ENCODE data around the gene RERE.
"Not testable (repeated sequence)": the region's sequence is repeated elsewhere in the genome, so short reads cannot be mapped to it uniquely, and the experiment has no call there.

The RERE gene

DNA sequence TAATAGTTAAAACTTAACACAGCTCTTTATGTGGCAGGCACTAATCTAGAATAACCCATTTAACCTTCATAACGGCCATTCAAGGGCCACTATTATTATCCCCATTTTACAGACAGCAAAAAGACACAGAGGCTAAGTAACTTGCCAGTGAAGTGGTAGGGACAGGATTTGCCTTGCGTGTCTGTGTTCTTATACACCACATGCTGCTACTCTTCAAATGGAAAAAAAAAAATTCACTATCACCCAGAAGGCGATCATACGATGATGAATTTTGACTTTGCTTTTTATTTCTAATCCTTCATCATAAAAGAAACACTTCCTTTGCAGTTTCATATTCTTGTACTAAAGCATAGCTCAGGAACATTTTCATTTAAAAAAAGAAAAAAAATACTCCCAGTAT lies 65.5 kb downstream of the RERE start:
- DNase-seq, result no peak

- no peak for DNase-seq
Measured at GRCh38 chr1:8747879-8748825, 69.3 kb downstream of the RERE start.

- DNase-seq, result peak; percentile 52
Measured at GRCh38 chr1:8746554-8746953, 70.9 kb downstream of the RERE start.

DNA sequence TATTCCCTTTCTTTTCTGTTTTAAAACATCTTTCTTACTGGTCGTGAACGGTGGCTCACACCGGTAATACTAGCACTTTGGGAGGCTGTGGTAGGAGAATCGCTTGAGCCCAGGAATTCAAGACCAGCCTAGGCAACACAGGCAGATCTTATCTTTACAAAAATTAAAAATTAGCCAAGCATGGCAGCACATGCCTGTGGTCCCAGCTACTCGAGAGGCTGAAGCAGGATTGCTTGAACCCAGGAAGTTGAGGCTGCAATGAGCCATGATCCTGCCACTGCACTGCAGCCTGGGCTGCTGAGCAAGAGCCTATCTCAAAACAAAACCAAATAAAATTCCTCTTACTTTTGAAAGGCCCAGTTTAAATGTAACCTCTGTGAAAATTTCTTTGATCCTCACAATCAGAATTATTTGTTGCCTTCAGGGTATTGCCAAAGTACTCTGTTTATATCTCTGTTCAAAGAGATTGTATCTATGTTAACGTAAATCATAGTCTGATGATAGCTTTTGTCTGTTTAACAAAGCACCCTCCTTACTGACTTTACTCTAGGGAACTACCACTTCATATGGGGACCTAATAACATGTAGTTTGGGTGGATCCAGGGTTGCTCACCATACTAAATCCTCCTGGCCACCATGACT lies 71.6 kb downstream of the RERE start:
- no peak for DNase-seq

DNA sequence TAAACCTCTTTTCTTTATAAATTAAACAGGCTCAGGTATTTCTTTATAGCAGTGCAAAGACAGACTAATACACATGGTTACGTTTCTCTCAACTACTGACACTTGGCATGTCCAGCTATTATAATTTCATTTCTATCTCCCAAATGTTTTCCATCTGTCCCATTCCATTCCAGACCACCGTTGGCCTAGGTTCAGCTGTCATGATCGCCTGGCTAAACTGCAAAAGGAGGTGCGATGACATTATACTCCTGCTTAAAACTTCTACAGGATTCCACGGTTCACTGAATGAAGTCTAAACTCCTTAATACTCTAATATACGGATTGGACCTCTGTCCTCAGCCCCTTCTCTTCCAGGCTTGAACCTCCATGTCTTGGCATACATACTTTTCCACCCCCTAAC lies 72.1 kb downstream of the RERE start:
- DNase-seq, result no peak

DNA sequence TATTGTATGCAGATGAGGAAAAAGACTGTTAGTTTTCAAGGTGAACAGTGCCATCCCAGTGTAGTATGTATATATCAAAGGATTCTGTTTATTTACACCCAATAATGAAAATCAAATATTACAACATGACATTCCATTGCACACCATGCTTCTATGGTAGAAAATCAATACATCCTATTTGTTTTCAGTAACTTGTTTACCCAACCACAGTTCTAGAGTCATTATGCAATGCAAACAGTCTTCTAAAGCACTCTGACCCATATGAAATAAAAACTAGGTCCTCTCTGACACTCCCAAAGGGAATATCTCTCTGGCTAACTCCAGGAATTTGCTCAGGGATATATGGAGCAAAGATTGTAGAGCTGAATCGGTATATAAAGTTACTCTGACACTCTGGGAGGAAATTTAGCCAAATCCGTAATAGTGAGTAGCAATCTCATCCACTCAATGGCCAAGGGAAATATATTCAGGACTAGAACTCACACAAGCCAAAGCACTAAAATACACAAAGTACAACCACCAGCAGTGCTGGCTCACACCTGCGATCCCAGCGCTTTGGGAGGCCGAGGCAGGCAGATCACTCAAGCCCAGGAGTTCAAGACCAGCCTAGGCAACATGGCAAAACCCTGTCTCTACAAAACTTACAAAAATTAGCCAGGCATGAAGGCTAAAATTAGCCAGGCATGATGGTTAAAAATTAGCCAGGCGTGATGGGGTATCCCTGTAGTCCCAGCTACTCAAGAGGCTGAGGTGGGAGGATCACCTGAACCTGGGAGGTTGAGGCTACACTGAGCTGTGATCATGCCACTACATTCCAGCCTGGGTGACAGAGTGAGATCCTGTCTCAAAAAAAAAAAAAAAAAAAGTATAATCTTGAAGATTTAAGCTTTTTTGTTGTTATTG lies 75.2 kb downstream of the RERE start:
- DNase-seq, result no peak

DNA sequence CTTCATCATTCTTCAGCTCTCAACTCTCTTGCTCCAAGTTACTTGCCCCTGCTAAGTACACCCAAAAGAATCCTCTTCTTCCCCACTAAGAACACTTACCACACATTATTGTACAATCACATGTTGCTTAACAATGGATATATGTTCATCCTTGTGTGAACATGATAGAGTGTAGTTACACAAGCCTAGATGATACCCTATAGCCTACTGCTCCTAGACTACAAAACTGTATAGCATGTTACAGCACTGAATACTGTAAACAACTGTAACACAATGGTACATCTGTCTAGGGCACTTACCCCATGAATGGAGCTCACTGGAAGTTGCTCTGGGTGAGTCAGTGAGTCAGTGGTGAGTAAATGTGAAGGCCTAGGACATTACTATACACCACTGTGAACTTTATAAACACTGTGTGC lies 77.4 kb downstream of the RERE start:
- peak; percentile 67 for DNase-seq

- no peak for DNase-seq
Measured at GRCh38 chr1:8739377-8739776, 78.1 kb downstream of the RERE start.

DNA sequence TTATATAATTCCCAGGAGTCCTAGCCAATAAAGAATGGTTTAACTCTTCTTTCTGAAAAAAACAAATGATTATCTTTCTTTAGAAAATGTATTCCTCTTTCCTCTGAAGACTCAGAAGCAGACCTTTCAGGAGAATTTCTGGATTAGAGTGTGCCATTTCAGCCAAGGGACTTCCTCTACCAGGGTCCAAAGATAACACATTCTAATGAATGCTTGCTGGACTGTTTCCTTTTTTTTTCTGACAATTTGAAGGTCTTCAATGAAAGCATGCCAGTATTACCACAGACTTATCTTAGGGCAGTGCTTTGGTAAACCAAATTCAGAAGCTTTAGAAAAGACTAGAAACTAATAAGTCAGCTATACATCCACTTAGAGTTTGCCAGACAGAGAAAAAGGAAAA lies 80.5 kb downstream of the RERE start:
- no peak for DNase-seq

GRCh38 chr1:8733484-8733883 lies 84.0 kb downstream of the RERE start:
- DNase-seq, result no peak

DNA sequence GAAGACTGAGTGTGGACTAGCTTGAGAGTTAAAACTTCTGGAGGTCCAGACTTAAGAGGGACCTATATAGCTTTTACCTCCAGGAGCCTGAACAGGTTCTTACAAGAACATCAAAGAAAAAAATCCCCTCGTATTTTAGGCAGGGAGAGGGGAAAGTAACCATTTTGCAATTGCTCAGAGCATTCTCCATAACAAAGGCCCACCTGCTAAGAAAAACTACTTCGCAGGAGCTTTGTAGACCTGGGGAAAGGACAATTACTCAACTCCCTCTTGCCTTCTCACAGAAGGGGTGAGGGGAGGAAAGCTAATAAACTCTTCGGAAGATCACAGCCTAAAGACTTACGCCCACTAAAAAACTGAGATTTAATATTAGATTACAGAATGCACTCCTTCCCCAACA lies 86.3 kb downstream of the RERE start:
- DNase-seq, result no peak

GRCh38 chr1:8728464-8728863 lies 89.0 kb downstream of the RERE start:
- DNase-seq, result no peak

GRCh38 chr1:8727809-8728213 lies 89.6 kb downstream of the RERE start:
- DNase-seq, result no peak

DNA sequence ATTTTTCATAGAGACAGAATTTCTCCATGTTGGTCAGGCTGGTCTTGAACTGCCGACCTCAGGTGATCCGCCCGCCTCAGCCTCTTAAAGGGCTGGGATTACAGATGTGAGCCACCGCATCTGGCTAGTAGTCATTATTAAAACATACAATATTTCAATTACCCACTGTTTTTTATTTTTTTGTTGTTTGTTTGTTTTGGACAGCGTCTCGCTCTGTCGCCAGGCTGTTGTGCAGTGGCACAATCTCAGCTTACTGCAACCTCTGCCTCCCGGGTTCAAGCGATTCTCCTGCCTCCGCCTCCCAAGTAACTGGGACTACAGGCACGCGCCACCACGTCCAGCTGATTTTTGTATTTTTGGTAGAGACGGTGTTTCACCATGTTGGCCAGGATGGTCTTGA lies 90.1 kb downstream of the RERE start:
- not testable (repeated sequence) for DNase-seq

DNA sequence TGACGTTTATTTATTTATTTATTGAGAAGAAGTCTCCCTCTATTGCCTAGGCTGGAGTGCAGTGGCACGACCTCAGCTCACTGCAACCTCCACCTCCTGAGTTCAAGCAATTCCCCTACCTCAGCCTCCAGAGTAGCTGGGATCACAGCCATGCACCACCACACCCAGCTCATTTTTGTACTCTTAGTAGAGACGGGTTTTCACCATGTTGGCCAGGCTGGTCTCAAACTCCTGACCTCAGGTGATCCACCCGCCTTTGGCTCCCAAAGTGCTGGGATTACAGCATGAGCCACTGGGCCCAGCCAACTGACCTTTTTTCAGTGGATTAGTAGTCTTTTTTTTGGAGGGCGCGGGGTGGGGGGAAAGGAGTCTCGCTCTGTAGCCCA lies 90.6 kb downstream of the RERE start:
- DNase-seq, result not testable (repeated sequence)

GRCh38 chr1:8723010-8723409 lies 94.4 kb downstream of the RERE start:
- DNase-seq, result no peak

- no peak for DNase-seq
Measured at GRCh38 chr1:8722366-8722765, 95.1 kb downstream of the RERE start.

- no peak for DNase-seq
Measured at GRCh38 chr1:8721679-8722324, 95.6 kb downstream of the RERE start.

DNA sequence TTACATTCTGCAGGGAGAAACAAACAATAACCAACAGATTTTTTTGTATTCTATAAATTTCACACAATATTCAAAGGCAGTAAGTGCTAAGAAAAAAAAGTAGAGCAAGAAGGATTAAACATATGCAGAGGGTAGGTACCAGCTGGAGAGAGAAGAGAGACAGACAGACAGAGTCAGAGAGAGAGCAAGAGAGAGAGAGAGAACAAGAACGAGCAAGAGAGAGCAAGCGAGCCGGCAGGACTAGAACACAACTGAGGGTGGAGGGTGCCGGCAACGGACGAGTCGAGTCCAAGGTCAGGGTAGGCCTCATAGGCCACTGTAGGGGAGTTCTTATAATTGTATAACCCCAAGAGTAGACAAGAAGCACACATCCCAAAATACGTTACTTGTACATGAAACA lies 97.1 kb downstream of the RERE start:
- DNase-seq, result no peak

DNA sequence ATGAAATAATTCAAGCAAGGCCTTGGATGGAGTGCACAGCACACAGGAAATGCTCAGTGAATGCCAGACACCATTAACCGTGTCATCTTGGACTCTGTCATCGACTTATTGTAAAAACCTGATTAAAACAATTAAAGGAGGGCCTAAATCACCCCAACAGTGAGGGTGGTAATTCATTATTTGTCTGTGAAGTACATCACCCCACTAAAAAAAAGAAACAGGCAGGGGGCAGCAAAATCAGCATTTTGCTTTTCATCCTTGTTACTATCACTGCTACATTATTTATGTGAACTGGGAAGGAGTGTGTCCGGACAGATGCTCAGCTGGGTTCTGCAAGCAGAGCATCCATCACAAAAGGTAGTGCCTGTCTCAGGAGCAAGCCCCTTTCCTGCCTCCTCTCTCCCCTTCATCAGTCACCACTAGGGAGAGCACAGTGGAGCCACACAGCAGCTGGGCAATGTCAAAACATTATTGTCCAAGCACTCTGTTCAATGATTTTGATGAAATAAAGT lies 98.5 kb downstream of the RERE start:
- DNase-seq, result no peak

DNA sequence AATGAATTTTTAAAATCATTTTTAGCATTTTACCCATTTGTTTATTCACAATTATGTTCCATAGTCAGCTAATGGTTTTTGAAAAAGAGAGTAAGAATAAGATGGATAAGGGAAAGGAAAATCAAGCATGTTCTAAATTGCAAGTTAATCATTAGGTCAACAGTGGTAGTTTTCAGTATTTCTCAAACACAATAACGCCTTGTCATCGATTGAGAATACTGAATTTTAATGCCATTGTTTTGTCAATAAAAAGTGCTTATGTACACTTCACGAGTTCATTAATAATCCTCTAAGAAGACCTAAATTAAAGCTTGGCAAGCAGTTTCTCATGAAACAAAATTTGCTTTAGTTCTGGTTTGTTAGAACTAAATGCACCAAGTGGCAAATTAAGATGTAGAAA lies 100.3 kb downstream of the RERE start:
- no peak for DNase-seq

- no peak for DNase-seq
Measured at GRCh38 chr1:8716238-8716637, 101.2 kb downstream of the RERE start.

GRCh38 chr1:8714173-8714572 lies 103.3 kb downstream of the RERE start:
- no peak for DNase-seq

Measured in fibroblast of upper back skin (primary cell).